IMR-90 (cell line): ENCODE data around the gene GDPD5. TPM values are rescaled to one million over a fixed set of nuclear protein-coding genes. Genes with fewer than 3 reads are reported as not detected.
A peak's percentile ranks its signal among the peaks of the same experiment; 100 is the strongest.

Experiments used
- ATAC-seq: fragments of 200-7000 bp; cut with Tn5 transposase; 2 replicates; pipeline ENCODE4 v1.9.1; 2020; ENCODE audit warnings: low read depth, mild to moderate bottlenecking, moderate library complexity
- BruUV-seq: library from RNA; stranded (reverse); fragments of 400-500 nt; replicated peaks from 2 replicates; lab custom pipeline; 2021; lab: Mats Ljungman, UMichigan
- CTCF ChIA-PET: fragments of 300-600 bp; formaldehyde crosslinking; extraction: SDS; loops from one replicate; lab custom pipeline; 2021; ENCODE audit warnings: antibody characterized with exemption; lab: Yijun Ruan, JAX
- POLR2A ChIA-PET: fragments of 300-600 bp; sonication (Branson Sonifier 250); formaldehyde crosslinking; loops from one replicate; lab custom pipeline; 2022; ENCODE audit warnings: antibody characterized with exemption; ENCODE audit not compliant: unreplicated experiment; lab: Charles Lee
- DNase-seq: peaks from one replicate; pipeline ENCODE4 v3.0.0; 2013
- H2AFZ ChIP-seq: replicated peaks from 2 replicates; pipeline ENCODE3; 2013; ENCODE audit warnings: low read length, mild to moderate bottlenecking; ENCODE audit not compliant: poor library complexity
- H2AK5ac ChIP-seq: 2 replicates; pipeline ENCODE4 v1.6.1; 2013; ENCODE audit warnings: low read depth, low read length, inconsistent platforms
- H2AK9ac ChIP-seq: replicated peaks from 2 replicates; pipeline ENCODE3; 2013; ENCODE audit warnings: mild to moderate bottlenecking, low read depth, low read length, moderate library complexity; ENCODE audit not compliant: poor library complexity
- H2BK120ac ChIP-seq: 2 replicates; pipeline ENCODE4 v1.6.1; 2013; ENCODE audit warnings: low read depth, low read length, inconsistent platforms
- H2BK15ac ChIP-seq: 3 replicates; pipeline ENCODE4 v1.6.1; 2013; ENCODE audit warnings: low read depth, low read length, inconsistent platforms
- H2BK20ac ChIP-seq: 2 replicates; pipeline ENCODE4 v1.6.1; 2013; ENCODE audit warnings: low read depth, mild to moderate bottlenecking, inconsistent platforms, low read length, moderate library complexity
- H2BK5ac ChIP-seq: 2 replicates; pipeline ENCODE4 v1.6.1; 2013; ENCODE audit warnings: mild to moderate bottlenecking, low read depth, low read length, inconsistent platforms; ENCODE audit not compliant: poor library complexity, severe bottlenecking
- H3K14ac ChIP-seq: replicated peaks from 2 replicates; pipeline ENCODE4 v1.6.1; 2013; ENCODE audit warnings: low read depth, low read length, inconsistent platforms
- H3K18ac ChIP-seq: 2 replicates; pipeline ENCODE4 v1.6.1; 2013; ENCODE audit warnings: low read depth, low read length, control low read depth
- H3K23ac ChIP-seq: 2 replicates; pipeline ENCODE4 v1.6.1; 2013; ENCODE audit warnings: low read depth, low read length, inconsistent platforms
- H3K27ac ChIP-seq: 2 replicates; pipeline ENCODE4 v1.5.1; 2013; ENCODE audit warnings: mild to moderate bottlenecking, control low read depth, low read length; ENCODE audit not compliant: insufficient read depth
- H3K27me3 ChIP-seq: 2 replicates; pipeline ENCODE4 v1.6.1; 2013; ENCODE audit warnings: low read length; ENCODE audit not compliant: control insufficient read depth, insufficient read depth
- H3K36me3 ChIP-seq: 2 replicates; pipeline ENCODE4 v1.6.1; 2013; ENCODE audit warnings: low read length, mixed read lengths; ENCODE audit not compliant: control insufficient read depth, insufficient read depth
- H3K4ac ChIP-seq: 2 replicates; pipeline ENCODE4 v1.6.1; 2013; ENCODE audit warnings: low read depth, low read length, inconsistent platforms
- H3K4me1 ChIP-seq: 2 replicates; pipeline ENCODE4 v1.6.1; 2013; ENCODE audit warnings: low read length, mixed read lengths; ENCODE audit not compliant: control insufficient read depth, insufficient read depth
- H3K4me2 ChIP-seq: 2 replicates; pipeline ENCODE4 v1.6.1; 2013; ENCODE audit warnings: low read depth, mild to moderate bottlenecking, control low read depth, low read length, moderate library complexity
- H3K4me3 ChIP-seq: 2 replicates; pipeline ENCODE4 v1.5.1; 2013; ENCODE audit warnings: low read depth, mild to moderate bottlenecking, control low read depth, low read length, moderate library complexity; ENCODE audit not compliant: insufficient read depth
- H3K56ac ChIP-seq: 2 replicates; pipeline ENCODE4 v1.6.1; 2013; ENCODE audit warnings: low read length, inconsistent platforms; ENCODE audit not compliant: insufficient read depth; ENCODE audit errors: extremely low read depth
- H3K79me1 ChIP-seq, 2 experiments: 2 replicates each; pipeline ENCODE4 v1.6.1; 2013; ENCODE audit warnings: low read length in 2 of 2, inconsistent platforms in 1 of 2, low read depth in 1 of 2
- H3K9ac ChIP-seq: 2 replicates; pipeline ENCODE4 v1.6.1; 2013; ENCODE audit warnings: low read depth, low read length, control low read depth
- H3K9me1 ChIP-seq: 2 replicates; pipeline ENCODE4 v1.6.1; 2013; ENCODE audit warnings: low read length, inconsistent platforms; ENCODE audit not compliant: insufficient read depth
- H3K9me3 ChIP-seq: 2 replicates; pipeline ENCODE4 v1.6.1; 2013; ENCODE audit warnings: low read length; ENCODE audit not compliant: control insufficient read depth, insufficient read depth
- H4K20me1 ChIP-seq: 2 replicates; pipeline ENCODE4 v1.6.1; 2013; ENCODE audit warnings: low read length, inconsistent platforms; ENCODE audit not compliant: insufficient read depth
- H4K5ac ChIP-seq: 2 replicates; pipeline ENCODE4 v1.6.1; 2013; ENCODE audit warnings: mild to moderate bottlenecking, low read depth, low read length, control low read depth
- H4K8ac ChIP-seq, 2 experiments: 2 replicates each; pipeline ENCODE4 v1.6.1; 2013; ENCODE audit warnings: low read depth in 2 of 2, low read length in 2 of 2, control low read depth in 1 of 2, inconsistent platforms in 1 of 2
- H4K91ac ChIP-seq: 2 replicates; pipeline ENCODE4 v1.6.1; 2013; ENCODE audit warnings: low read depth, low read length, inconsistent platforms; ENCODE audit not compliant: insufficient read depth
- BHLHE40 ChIP-seq: fragments of 150-350 bp; IDR thresholded peaks from 2 replicates; pipeline ENCODE4 v1.6.1; 2016; ENCODE audit warnings: mild to moderate bottlenecking, low read depth, low read length
- CHD1 ChIP-seq: IDR thresholded peaks from 2 replicates; pipeline ENCODE4 v1.6.1; 2012; ENCODE audit warnings: low read depth, low read length, improper control_type of control experiment
- CTCF ChIP-seq: conservative IDR thresholded peaks from 2 replicates; pipeline ENCODE4 v1.5.1; 2012; ENCODE audit warnings: mild to moderate bottlenecking, low read depth, low read length, improper control_type of control experiment
- ELK1 ChIP-seq: fragments of 150-350 bp; IDR thresholded peaks from 2 replicates; pipeline ENCODE4 v1.6.1; 2016; ENCODE audit warnings: low read depth, mild to moderate bottlenecking, low read length, moderate library complexity, borderline replicate concordance
- FOS ChIP-seq: fragments of 150-350 bp; IDR thresholded peaks from 2 replicates; pipeline ENCODE4 v1.6.1; 2016; ENCODE audit warnings: low read depth, low read length
- MAFK ChIP-seq: IDR thresholded peaks from 2 replicates; pipeline ENCODE4 v1.6.1; 2012; ENCODE audit warnings: low read depth, low read length, improper control_type of control experiment
- MXI1 ChIP-seq: IDR thresholded peaks from 2 replicates; pipeline ENCODE4 v1.6.1; 2012; ENCODE audit warnings: low read depth, mild to moderate bottlenecking, low read length, moderate library complexity, borderline replicate concordance
- POLR2A ChIP-seq: IDR thresholded peaks from 2 replicates; pipeline ENCODE4 v1.6.1; 2012; ENCODE audit warnings: mild to moderate bottlenecking, low read depth, low read length
- RAD21 ChIP-seq: IDR thresholded peaks from 2 replicates; pipeline ENCODE4 v1.6.1; 2012; ENCODE audit warnings: low read length, improper control_type of control experiment
- SMC3 ChIP-seq: fragments of 150-350 bp; IDR thresholded peaks from 2 replicates; pipeline ENCODE4 v1.6.1; 2016; ENCODE audit warnings: low read depth, mild to moderate bottlenecking, antibody characterized with exemption, low read length, moderate library complexity
- USF2 ChIP-seq: fragments of 150-350 bp; IDR thresholded peaks from 2 replicates; pipeline ENCODE4 v1.6.1; 2017; ENCODE audit warnings: mild to moderate bottlenecking, antibody characterized with exemption, low read length, low read depth
- WGBS, 2 experiments: methylation state at CpG; one replicate each; pipeline versions ENCODE4 v1.1.5 to v1.1.7; 2013; ENCODE audit warnings: missing lambda C conversion rate in 2 of 2; ENCODE audit not compliant: insufficient read length in 1 of 2; ENCODE audit errors: extremely low coverage in 2 of 2; 5-methylcytosine and 5-hydroxymethylcytosine counted together
- dilution Hi-C: fragments of 300-500 bp; cut with HindIII; formaldehyde crosslinking; loops from one replicate; pipeline ENCODE4 v1.14.3; 2018; ENCODE audit warnings: low sequenced_read_pairs; ENCODE audit not compliant: unreplicated experiment
- in situ Hi-C: fragments of 300-500 bp; cut with MboI; formaldehyde crosslinking; loops from 3 replicates; pipeline ENCODE4 v1.14.3; 2019; ENCODE audit warnings: low sequenced_read_pairs, inconsistent platforms, mixed read lengths
- intact Hi-C: fragments of 100-400 bp; cut with micrococcal nuclease; formaldehyde crosslinking; loops from 2 replicates; pipeline ENCODE4 v1.10.0; 2022
- polyA plus RNA-seq, 3 experiments: library from polyadenylated mRNA; depleted of rRNA; stranded (reverse); fragments of >200 nt; gene quantifications; 2 replicates each; pipeline ENCODE4 v1.2.3, GENCODE V29; 2012; ENCODE audit warnings: low replicate concordance in 1 of 3
- total RNA-seq: library from RNA; depleted of rRNA; stranded (reverse); fragments of >200 nt; gene quantifications from 2 replicates; pipeline ENCODE4 v1.2.3, GENCODE V29; 2012

Gene GDPD5
- total and polyA plus RNA-seq, 2 of the 4 experiments (the other 2 are of a cell fraction), result 2.0 to 7.9 TPM

GRCh38 chr11:75565221-75565814, 39.6 kb upstream of the GDPD5 start (continued):
- TF ChIP-seq MAFK (no peak), RAD21 (no peak)

- POLR2A ChIA-PET, result interaction anchor here (0.6 to 3.9 kb wide), 4 partner anchors 10 to 72 kb away, joined by 3 to 27 read pairs (median 4); no protein-coding TSS in a partner anchor
- peak; percentile 25 for ATAC-seq
- dilution Hi-C loops, result no loop called here
- 0 out of 2 replicates have a peak, but pooled peaks have one; percentile 46 for TF ChIP-seq CHD1
- TF ChIP-seq ELK1, result no peak
- TF ChIP-seq CTCF, result peak; percentile 81
- peak; percentile 71 for TF ChIP-seq POLR2A
- TF ChIP-seq MAFK, result no peak
- peak; percentile 76 for TF ChIP-seq SMC3
- peak; percentile 90 for TF ChIP-seq MXI1
- TF ChIP-seq BHLHE40, result no peak
- peak; percentile 76 for TF ChIP-seq RAD21
- TF ChIP-seq USF2, result no peak
- no peak for TF ChIP-seq FOS
Measured at GRCh38 chr11:75563978-75564552, 38.3 kb upstream of the GDPD5 start.

More at GRCh38 chr11:75563978-75564552, 38.3 kb upstream of the GDPD5 start:
- Histone ChIP-seq H2BK15ac (peak overlapping the region; percentile 63; the same call in 2 of the 3 replicates), H3K14ac (peak overlapping the region; percentile 92), H3K4me3 (peak overlapping the region; percentile 61), H2AK5ac (peak overlapping the region; percentile 95), H2AK9ac (peak overlapping the region; percentile 97), H2AFZ (no peak overlapping the region), H3K27me3 (no peaks in the 10 kb centered on the region), H2BK120ac (peak overlapping the region; percentile 69; the same call in 1 of the 2 replicates), H4K20me1 (peaks cover 69% of the 10 kb centered on the region), H3K4me1 (peaks cover 37% of the 10 kb centered on the region), H3K4ac (peak overlapping the region; percentile 99), H3K79me1 (peaks cover 14 to 62% of the 10 kb centered on the region in 2 experiments; a peak in 3 of 4 replicates), H3K4me2 (peak overlapping the region; percentile 93), H3K18ac (peak overlapping the region; percentile 91), H3K56ac (peak overlapping the region; percentile 98), H4K8ac (peak overlapping the region; percentile 94 to 96), H3K9me3 (no peaks in the 10 kb centered on the region), H3K9me1 (peaks cover 8% of the 10 kb centered on the region), H3K9ac (peak overlapping the region; percentile 95), H4K91ac (peak overlapping the region; percentile 91), H3K36me3 (peaks cover 44% of the 10 kb centered on the region), H2BK20ac (no peak overlapping the region; the same call in 1 of the 2 replicates), H4K5ac (peak overlapping the region; percentile 76), H3K27ac (peak overlapping the region; percentile 96), H2BK5ac (peak overlapping the region; percentile 76), H3K23ac (peak overlapping the region; percentile 93)
- in situ Hi-C loops, result no loop called here
- DNase-seq, result peak; percentile 92
- 0% methylated on average over 3 of the region's 9 CpGs; no CpG with 5 or more reads in 1 of the 2 experiments for WGBS, 2 experiments
- BruUV-seq, result no TSS peak
- intact Hi-C loops, result loop anchor here (1.0 to 2.0 kb wide), 2 partner anchors 17 to 37 kb away; no protein-coding TSS in a partner anchor
- CTCF ChIA-PET, result interaction anchor here (1.6 kb wide), 1 partner anchor 17 kb away, joined by 6 read pairs; no protein-coding TSS in a partner anchor
